ENCODE measurements around the gene ZNF407. TPM values are rescaled to one million over a fixed set of nuclear protein-coding genes. Genes with fewer than 3 reads are reported as not detected.

The ZNF407 gene
- total and polyA plus RNA-seq, 2 of the 13 experiments (the other 11 are each of a cell fraction or from before 2014, with no cell fraction given) = 2.3 to 8.7 TPM

- TF ChIP-seq BRF2 (CRISPR knock-in tag; IDR thresholded peaks at IDR 0.05) (no peak), HDAC1 (CRISPR knock-in tag; IDR thresholded peaks at IDR 0.05) (no peak), SMAD1 (CRISPR knock-in tag; IDR thresholded peaks at IDR 0.05; ENCODE audit: borderline replicate concordance, low read depth) (no peak), NBN (conservative IDR thresholded peaks at IDR 0.05) (no peak)
Observed at GRCh38 chr18:74869904-74870863, 272.5 kb downstream of the ZNF407 start (continued).

- H3K9ac ChIP-seq (ENCODE audit: insufficient read depth, low read depth, low read length) = no peak overlapping the region
- 98% methylated on average over 5 of the region's 5 CpGs for WGBS (ENCODE audit: low lambda C conversion rate)
- TF ChIP-seq SATB2 (CRISPR knock-in tag; IDR thresholded peaks at IDR 0.05) (no peak), POLR2G (IDR thresholded peaks at IDR 0.05; ENCODE audit: low read depth, low read length) (no peak), GATAD2A (CRISPR knock-in tag; IDR thresholded peaks at IDR 0.05) (no peak), MTERF4 (CRISPR knock-in tag; IDR thresholded peaks at IDR 0.05) (no peak), ZNF652 (CRISPR knock-in tag; IDR thresholded peaks at IDR 0.05; ENCODE audit: borderline replicate concordance, low read depth) (no peak), ZSCAN31 (CRISPR knock-in tag; IDR thresholded peaks at IDR 0.05; ENCODE audit: low read depth) (no peak), POLR2AphosphoS2 (IDR thresholded peaks at IDR 0.05; ENCODE audit: low read depth, low read length) (no peak), TARDBP (CRISPR knock-in tag; IDR thresholded peaks at IDR 0.05) (no peak), KAT7 (CRISPR knock-in tag; IDR thresholded peaks at IDR 0.05; ENCODE audit: borderline replicate concordance) (no peak), ZMYM4 (CRISPR knock-in tag; IDR thresholded peaks at IDR 0.05) (no peak), MEIS1 (CRISPR knock-in tag; IDR thresholded peaks at IDR 0.05; ENCODE audit: borderline replicate concordance) (no peak), IRF1 (CRISPR knock-in tag; IDR thresholded peaks at IDR 0.05; ENCODE audit: low read depth) (no peak), GLI4 (CRISPR knock-in tag; IDR thresholded peaks at IDR 0.05; ENCODE audit: borderline replicate concordance) (no peak), NFRKB (IDR thresholded peaks at IDR 0.05) (no peak)
- H2AFZ ChIP-seq (ENCODE audit: low read length) = no peak overlapping the region
- FAIRE-seq (no peak), DNase-seq (ENCODE audit: low spot score) (no peak), ATAC-seq (no peak)
- no TSS peak for BruUV-seq (replicated peaks)
- CTCF ChIA-PET (ENCODE audit: low intra/inter-chr PET ratio, low total read pairs) = no interaction called here
- POLR2A ChIA-PET = no interaction called here
- H3K4me1 ChIP-seq (ENCODE audit: insufficient read depth, low read length) = no peaks in the 10 kb centered on the region
- no peak overlapping the region for H3K4me3 ChIP-seq (replicated peaks in 1 of 3; ENCODE audit: insufficient read depth in 1 of 3, low read depth in 2 of 3, low read length in 3 of 3)
- H3K4me2 ChIP-seq (ENCODE audit: low read depth, low read length) = no peak overlapping the region
- in situ Hi-C loops (cut with HindIII; ENCODE audit: extremely low pct_ligation_motif_present, low pct_unique_long_range_greater_than_20kb) = no loop called here
- no peaks in the 10 kb centered on the region for H3K9me3 ChIP-seq (ENCODE audit: low read length)
- H3K27ac ChIP-seq (ENCODE audit: extremely low read length, insufficient read depth, low read length) = no peak overlapping the region
- H3K79me2 ChIP-seq (ENCODE audit: insufficient read depth, low read length) = no peaks in the 10 kb centered on the region
- H3K36me3 ChIP-seq (replicated peaks in 1 of 2; ENCODE audit: control insufficient read depth in 1 of 2, insufficient read depth in 2 of 2, low read length in 2 of 2) = no peaks in the 10 kb centered on the region
- intact Hi-C loops (cut with micrococcal nuclease; ENCODE audit: unreplicated experiment) = no loop called here
- H3K27me3 ChIP-seq (ENCODE audit: control insufficient read depth in 1 of 2, insufficient read depth in 2 of 2, low read length in 2 of 2) = no peaks in the 10 kb centered on the region
- no peaks in the 10 kb centered on the region for H4K20me1 ChIP-seq (ENCODE audit: insufficient read depth, low read length)
Observed at GRCh38 chr18:74870950-74871349, 273.3 kb downstream of the ZNF407 start.
